Dermis lymphatic vessel endothelial cell (primary cell): ENCODE measurements around the gene TBX1. TPM values are rescaled to one million over a fixed set of nuclear protein-coding genes. Genes with fewer than 3 reads are reported as not detected.

Source experiments
- total RNA-seq: library from RNA; depleted of rRNA; stranded (reverse); fragments of >200 nt; gene quantifications from 2 replicates; pipeline ENCODE4 v1.2.1, GENCODE V29; 2014

Gene TBX1
- total RNA-seq, result 38.6 and 40.5 TPM in 2 replicates

GRCh38 chr22:19760058-19760950, at the start of gene TBX1:
TBX1 (plus strand) TSS chr22:19760778; CDS start chr22:19760844, 66 bp downstream.

GRCh38 chr22:19714312-19715187, 46.0 kb upstream of the TBX1 start, which contains the start of gene SEPTIN5:
SEPTIN5 (plus strand) TSS chr22:19714503; CDS start chr22:19714589, 86 bp downstream.

GRCh38 chr22:19723232-19723982, 37.2 kb upstream of the TBX1 start, which contains the start of gene GP1BB:
GP1BB (plus strand) TSS chr22:19723539; CDS start chr22:19723570, 31 bp downstream.

Other genes starting within 250 kb of the TBX1 start
- 465 and 759 TPM in 2 replicates for gene CLDN5, start 236.4 kb upstream of the TBX1 start, total RNA-seq
- 28.1 and 36.5 TPM in 2 replicates for gene SEPTIN5, start 46.3 kb upstream of the TBX1 start, total RNA-seq
- 1.5 and 3.3 TPM in 2 replicates for gene GP1BB, start 37.2 kb upstream of the TBX1 start, total RNA-seq
- gene GNB1L, start 94.1 kb downstream of the TBX1 start, total RNA-seq, result 2.4 and 2.6 TPM in 2 replicates
- 20.0 and 23.4 TPM in 2 replicates for gene RTL10, start 94.1 kb downstream of the TBX1 start, total RNA-seq
- 266 and 366 TPM in 2 replicates for gene COMT, start 181.0 kb downstream of the TBX1 start, total RNA-seq
- gene TXNRD2, start 181.0 kb downstream of the TBX1 start, total RNA-seq, result 42.0 and 53.0 TPM in 2 replicates